NOMO-1 treated with DMSO at 0.1 percent for 48 hours (cell line): Measurements from ENCODE around the gene KATNAL2.

ENCODE experiments used
- DNase-seq: peaks from one replicate; lab custom pipeline; 2025; ENCODE audit not compliant: unreplicated experiment; lab: John Stamatoyannopoulos, UW

KATNAL2 gene, protein sequence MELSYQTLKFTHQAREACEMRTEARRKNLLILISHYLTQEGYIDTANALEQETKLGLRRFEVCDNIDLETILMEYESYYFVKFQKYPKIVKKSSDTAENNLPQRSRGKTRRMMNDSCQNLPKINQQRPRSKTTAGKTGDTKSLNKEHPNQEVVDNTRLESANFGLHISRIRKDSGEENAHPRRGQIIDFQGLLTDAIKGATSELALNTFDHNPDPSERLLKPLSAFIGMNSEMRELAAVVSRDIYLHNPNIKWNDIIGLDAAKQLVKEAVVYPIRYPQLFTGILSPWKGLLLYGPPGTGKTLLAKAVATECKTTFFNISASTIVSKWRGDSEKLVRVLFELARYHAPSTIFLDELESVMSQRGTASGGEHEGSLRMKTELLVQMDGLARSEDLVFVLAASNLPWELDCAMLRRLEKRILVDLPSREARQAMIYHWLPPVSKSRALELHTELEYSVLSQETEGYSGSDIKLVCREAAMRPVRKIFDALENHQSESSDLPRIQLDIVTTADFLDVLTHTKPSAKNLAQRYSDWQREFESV

DNA sequence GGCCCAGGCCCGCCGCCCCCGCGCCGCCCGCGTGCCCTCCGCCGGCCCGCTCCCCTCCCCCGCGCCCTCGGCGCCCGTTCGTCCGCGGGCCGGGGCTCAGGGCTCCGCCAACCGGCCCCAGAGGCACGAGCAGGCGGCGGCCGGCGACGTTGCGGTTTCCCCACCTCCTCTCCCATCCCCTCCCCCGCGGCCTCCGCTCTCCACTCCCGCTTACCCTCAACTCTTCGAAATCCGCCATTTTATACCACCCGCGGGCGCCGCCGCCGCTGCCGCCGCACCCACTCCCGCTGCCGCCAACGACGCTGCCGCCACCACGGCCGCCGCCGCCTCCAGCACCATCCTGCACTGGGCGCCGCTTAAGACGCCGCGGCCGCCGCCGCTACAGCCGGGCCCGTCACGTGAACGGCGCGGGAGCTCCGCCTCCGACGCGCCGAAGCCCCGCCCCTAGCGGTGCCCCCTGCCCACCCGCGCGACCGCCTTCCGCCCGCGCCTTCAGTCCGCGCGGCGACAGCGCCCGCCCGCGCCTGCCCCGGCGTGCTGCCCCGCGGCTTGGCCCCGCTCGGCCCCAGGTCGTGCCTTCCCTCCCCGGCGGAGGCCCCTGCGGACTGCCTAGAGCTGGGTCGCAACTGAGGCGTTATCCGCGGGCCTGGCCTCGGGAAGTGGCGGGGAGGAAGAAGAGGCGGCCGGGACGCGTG is at the start of gene KATNAL2, which contains the start of gene PIAS2:
Gene KATNAL2 (plus strand): TSS at position 495 of the 695 bp plus-strand sequence. CDS start 29,271 bp downstream, outside the sequence.
Gene PIAS2 (minus strand): TSS at position 400 of the 695 bp plus-strand sequence. CDS start 162 bp downstream, at position 238.
- DNase-seq = peak; percentile 68

DNA sequence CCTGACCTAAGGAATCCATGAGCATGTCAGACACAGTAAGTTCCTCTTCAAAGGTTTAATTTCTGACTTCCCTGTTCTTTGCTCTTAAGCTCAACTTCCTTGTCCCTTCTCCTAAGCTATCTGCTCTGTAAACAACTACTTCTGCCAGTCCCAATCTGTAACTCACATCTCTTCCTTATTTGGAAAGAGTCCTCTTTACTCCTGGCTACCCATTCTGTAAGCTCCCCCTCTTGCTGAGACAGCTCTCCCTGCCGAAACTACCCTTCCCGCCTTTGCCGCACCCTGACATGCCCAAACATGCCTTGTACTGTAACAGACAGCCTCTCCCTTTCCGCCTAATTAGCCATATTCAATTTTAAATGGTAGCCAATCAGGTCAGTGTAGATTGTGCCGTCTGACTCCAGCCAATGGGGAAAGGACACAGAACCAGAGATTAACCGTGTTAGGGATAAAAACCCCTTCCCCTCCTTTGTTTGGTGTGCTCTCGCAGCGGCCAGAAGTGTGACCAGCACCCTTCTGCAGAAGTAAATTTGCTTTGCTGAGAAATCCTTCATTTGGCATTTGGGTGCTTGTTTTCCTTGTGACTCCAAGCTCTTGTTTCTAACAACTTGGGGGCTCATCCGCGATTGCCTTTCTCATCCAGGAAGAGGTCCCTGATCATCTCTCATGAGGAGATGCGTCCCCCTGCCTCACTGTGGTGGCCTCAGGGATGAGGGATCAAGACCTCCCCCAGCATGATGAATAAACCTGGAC is 49.1 kb upstream of the KATNAL2 start:
- no peak for DNase-seq

DNA sequence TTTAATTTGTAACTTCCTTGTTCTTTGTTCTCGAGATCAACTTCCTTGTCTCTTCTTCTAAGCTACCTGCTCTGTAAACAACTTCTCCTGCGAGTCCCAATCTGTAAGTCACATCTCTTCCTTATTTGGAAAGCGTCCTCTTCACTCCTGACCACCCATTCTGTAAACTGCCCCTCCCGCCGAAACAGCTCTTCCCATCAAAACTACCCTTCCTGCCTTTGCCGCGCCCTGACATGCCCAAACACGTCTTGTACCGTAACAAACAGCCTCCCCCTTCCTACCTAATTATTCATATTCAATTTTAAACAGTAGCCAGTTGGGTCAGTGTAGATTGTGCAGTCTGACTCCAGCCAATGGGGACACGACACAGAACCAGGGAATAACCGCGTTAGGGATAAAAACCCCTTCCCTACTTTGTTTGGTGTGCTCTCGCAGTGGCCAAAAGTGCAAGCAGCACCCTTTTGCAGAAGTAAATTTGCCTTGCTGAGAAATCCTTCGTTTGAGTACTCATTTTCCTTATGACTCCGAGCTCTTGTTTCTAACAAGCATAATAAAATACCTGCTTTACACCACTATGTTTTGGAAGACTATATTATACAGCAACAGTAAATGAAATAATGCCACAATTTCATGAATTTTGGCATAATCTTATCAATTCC is 39.9 kb upstream of the KATNAL2 start:
- DNase-seq = peak; percentile 70

DNA sequence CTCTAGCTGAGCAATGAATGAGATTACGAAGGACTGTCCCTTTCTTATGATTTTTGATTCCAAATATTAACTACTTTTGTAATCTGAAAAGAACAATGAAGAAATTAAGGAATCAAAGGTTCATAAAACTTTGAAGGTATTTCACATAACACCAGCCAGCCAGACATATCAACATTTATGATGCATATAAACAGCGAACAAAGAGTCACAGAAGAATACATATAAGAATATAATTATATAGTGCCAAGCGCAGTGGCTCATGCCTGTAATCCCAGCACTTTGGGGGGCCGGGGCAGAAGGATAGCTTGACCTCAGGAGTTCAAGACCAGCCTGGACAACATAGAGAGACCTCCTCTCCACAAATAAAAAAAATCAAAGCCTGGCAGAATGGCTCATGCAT is 34.2 kb upstream of the KATNAL2 start:
- no peak for DNase-seq

DNA sequence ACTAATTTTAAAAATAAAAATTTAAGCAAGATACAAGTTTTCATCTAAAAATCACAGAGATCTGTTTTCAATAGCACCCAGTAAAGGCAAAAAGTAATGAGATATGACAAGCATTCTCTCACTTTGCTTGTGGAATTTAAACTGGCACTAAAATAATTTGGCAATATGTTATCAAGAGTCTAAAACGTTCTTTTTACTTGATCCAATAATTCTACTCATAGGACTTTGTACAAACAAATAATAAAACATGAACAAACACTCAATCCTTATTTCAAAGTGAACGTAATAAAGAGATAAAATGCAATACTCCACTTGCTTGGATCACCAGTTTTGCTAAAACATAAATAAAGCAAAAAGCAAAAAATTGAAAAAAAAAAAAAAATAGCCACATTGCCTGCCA is 30.5 kb upstream of the KATNAL2 start:
- no peak for DNase-seq

DNA sequence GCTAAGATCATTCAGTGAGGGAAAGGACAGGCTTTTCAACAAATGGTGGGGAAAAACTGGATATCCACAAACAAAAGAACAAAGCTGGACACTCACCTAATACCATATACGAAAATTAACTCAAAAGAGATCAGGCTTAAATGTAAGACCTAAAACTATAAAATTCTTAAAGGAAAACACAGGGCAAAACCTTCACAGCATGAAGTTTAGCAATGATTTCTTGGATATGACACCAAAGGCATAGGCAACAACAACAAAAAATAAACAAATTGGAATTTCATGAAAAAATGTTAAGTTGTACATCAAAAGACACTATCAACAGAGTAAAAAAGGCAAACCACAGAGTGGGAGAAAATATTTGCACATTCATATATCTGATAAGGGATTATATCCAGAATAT is 28.4 kb upstream of the KATNAL2 start:
- no peak for DNase-seq

DNA sequence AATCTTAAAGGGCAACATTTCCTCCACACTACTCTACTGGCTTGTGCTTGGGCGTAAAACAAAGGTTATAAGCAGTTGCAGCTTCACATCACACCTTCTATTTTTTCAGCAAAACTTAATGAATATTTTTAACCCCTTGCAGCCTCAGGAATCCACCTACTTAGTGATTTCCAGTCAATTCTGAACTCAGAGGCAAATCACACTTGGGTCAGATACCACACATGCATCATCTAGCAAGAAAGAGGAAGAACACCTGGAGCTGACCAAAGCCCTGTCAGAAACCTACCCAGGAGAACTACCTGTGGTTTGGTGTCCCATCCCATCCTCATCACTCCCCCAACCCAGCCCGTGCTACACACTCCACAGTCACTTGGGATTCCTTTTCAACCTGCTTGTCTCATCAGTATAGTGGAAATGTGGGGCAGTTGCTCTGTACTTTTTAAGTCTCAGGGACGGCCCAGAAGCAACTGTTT is 25.6 kb upstream of the KATNAL2 start:
- DNase-seq = no peak

DNA sequence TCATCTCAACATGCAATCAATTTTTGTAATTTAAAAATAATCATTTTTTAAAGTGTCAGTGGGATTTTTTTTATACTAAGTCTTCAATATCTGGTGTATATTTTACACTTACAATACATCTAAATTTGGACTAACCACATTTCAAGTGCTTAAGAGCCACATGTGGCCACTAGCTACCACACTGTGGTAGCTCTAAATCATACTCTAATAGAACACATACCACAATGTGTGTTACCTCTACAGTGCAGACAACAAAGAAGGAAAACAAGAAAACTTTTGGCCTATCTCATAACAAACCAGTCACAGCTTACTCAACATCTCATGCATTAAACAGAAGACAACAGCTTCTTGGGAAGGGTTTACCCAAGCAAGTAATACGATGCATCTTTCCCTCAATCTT is 24.6 kb upstream of the KATNAL2 start:
- DNase-seq = no peak

DNA sequence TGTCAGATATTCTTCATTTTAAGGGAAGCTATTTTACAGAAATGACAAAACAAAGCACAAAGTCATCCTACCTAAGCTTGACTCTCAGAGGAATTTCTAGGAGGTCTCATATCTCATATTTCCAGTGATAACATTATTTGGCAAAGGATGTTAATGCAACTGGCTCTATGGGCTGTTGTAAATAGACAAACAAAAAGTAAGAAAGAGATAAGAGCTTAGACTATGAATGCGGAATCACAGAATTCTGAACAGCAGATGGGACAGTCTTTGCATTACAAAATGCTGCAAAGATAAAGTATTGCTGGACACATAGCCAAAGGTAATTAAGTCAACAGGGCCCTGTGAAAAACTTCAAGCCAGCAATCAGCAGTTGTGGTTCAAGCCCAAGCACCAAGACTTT is 24.0 kb upstream of the KATNAL2 start:
- DNase-seq = no peak

DNA sequence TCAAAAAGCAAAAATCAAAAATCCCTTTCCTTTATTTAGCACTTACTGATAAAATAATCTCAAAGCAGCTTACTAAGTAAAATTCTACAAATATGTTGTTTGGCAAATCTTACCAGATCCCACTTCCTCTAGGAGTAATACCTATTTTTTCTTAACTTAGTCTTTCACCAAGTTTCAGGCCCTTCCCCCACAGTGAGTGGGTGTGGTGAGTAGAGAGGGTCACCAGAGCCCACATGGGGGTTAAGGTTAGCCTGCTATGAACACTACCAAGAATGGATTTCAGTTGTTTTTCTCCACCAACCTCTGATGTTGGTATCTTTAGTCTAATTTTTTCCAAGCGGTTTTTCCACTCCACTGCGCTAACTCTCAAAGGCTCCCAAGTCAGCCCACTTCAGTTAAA is 23.3 kb upstream of the KATNAL2 start:
- no peak for DNase-seq

DNA sequence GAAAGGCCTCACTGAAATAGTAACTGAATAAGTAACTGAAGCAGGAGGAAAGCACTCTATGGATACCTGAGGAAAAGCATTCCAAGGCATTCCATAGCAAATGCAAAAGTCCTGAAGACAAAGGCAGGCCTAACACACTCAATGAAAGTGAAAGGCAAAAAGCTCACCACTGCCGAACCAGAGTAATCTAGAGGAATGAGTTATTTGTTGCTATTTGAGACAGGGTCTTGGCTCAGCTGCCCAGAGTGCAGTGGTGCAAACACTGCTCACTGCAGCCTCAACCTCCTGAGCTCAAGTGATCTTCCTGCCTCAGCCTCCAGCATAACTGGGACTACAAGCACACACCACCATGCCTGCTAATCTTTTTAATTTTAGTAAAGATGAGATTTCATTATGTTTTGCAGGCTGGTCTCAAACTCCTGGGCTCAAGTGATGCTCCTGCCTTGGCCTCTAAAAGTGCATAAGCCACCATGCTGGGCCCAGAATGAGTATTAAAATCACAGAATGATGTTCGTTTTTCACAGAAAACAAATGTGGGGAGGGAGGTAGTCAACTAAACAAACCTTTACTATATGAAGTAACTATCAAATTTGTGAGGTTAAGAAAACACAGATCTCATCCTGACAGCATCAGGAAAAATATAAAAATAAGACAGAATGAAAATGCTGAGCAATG is 18.0 kb upstream of the KATNAL2 start:
- no peak for DNase-seq

DNA sequence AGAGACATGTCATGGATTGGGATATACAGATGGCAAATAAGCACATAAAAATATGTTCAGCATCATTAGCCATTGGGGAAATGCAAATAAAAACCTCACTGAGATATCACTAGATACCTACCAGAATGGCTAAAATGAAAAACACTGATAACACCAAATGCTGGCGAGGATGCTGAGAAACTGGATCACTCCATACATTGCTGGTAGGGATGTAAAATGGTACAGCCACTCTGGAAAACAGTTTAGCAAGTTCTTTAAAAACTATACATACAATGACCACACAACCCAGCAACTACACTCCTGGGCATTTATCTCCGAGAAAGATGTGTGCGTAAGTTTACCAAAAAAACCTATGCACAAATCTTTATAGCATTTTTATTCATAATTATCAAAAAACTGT is 14.0 kb upstream of the KATNAL2 start:
- no peak for DNase-seq

DNA sequence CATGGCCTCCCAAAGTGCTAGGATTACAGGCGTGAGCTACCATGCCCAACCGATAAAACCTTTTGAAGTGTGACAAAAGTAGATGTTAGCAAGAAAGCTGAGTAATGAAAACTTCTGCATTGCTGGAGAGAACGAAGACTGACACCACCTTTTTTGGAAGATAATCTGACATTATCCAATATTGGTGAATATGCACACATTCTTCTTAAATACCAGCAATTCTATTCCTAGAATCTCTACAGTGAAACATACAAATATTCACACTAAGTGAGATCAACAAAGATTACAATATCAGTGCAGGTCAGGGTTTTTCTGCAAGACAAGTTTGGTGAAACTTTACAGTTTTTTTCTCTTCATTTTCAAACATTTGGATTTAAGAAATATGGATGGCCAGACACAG is 7.9 kb upstream of the KATNAL2 start:
- DNase-seq = no peak

DNA sequence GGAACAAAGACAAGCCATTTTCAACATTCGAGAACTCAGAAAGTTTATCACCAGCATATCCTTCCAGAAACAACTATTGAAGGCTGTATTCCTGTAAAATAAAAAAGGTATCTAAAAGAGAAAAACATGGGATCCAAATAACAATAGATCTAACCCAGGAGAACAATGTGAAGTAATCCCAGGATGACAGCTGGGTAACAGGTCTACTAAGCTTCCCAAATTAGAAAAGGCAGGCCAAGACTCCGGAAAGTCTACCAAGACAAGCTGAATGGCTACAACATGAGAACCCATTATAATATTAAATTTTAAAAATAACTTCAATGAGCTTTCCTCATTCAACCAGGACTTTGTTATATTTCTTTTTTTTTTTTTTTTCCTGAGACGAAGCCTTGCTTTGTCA is 6.5 kb upstream of the KATNAL2 start:
- no peak for DNase-seq

DNA sequence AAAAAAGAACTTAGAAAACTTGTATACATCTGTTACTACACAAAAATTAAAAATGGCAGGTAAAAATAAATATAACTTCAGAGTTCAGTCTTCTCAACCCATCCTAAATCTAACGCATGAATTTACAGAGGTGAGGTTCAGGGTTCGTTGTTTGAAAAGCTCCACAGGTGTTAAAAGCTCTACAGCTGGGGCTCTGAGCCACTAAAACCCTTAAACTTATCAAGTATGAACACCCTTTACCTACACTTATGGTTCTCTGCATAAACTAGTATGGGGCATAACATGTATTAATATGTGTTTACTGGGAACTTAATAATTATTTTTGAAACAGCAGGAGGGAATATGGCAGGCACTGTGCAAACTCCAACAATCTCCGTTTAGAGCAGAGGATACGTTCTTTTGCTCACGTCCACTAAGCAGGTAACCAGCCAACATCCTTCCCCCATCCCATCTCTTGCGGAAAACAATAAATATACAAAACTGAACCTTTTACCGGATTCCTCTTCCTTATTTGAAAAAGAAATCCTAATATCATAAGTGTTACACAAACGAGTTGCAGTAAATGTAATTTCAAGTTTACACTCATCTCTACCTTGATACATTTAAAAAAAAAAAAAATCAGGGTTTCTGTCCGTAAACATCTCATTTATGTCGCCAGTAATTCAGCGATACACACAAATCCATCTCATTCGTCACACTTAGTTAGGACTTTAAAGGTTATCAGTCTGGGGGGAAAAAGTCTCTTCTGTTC is 1.4 kb upstream of the KATNAL2 start:
- no peak for DNase-seq

DNA sequence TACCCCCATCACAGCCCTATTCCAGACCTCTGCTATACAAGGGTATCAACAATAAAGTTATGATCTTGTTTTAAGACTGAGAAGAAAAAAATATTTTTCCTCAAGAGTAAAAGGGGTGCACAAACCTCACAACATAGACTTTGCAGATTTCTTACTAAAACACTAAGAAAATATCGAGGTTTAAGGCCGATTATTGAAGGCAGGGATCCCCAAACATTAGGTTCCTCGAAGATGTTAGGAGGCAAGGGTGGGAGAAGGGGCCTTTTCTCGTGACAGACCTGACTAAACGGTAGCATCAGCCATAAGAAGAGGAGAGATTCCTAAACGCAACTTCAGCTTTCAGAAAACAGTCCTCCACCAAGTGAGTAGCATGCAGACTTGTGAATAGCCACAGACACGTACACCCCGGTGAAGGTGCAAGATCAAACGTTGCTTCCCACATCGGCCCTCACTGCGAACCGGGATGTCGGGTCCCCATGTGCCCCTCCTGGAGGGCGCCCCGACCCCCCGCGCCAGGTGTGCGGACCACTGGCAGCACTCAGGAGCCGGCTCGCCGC is 773 bp upstream of the KATNAL2 start:
- peak; percentile 18 for DNase-seq

DNA sequence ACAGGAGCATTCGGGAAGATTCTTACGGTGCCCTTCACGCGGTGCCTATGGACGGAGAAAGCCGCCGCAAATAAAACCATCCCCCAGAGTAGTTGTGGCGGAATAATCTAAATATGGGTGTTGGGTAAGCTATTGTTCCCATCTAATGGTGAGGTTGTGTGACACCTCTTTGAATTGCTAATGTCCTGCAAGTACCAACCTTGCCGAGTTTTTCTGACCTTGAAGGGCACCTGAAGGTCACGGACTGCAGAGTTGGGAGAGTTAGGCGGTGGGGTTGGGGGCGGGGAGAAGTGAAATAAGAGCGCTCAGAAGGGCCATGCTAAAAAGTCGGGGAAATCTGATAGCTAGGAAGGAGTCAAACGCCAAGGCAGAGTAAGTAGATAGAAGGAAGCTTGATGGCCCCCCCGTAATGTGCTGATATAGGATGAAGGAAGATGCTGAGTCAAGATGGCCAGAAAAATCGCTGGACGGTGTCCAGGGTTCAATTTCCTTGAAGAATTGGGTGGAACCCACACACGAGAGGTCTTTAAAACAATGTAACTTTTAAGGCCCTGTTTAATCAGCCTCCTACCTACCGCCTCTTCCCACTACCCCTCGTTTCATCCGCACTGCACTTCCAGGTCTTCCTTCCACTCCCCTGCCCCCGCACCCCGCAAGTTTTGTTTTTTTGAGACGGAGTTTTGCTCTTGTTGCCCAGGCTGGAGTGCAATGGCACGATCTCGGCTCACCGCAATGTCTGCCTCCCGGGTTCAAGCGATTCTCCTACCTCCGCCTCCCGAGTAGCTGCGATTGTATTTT is 600 bp downstream of the KATNAL2 start:
- peak; percentile 37 for DNase-seq

DNA sequence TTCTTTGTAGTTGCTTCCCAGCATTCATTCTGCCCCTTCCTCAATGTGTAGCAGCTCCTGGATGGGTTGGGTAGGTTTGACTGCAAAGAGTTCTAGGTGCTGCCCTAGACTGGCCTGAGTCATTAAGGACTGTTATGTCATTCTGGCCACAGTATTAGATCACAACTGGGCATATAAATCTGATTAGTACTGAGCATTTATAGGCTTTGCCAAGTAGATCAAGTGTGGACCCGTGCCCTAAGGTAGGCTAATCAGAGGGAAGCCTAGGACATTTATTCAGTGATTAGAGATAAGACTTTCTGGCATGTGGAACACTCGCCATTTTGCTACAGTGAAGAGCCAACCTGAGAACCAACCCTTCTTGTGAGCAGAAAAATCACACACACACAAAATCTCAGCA is 2.7 kb downstream of the KATNAL2 start:
- DNase-seq = no peak
